ENCODE data around the gene LAIR1. TPM values are rescaled to one million over a fixed set of nuclear protein-coding genes. Genes with fewer than 3 reads are reported as not detected.

LAIR1 gene
- total RNA-seq, 1 experiment from 2014 or later = not detected

- no peaks in the 10 kb centered on the region for H3K9me2 ChIP-seq (ENCODE audit: insufficient read depth)
- no peak overlapping the region for H2AFZ ChIP-seq
- H3K36me3 ChIP-seq (ENCODE audit: low read depth) = no peaks in the 10 kb centered on the region
- no peak overlapping the region for H3K4me2 ChIP-seq
- H3F3A ChIP-seq (ENCODE audit: insufficient read depth, low read depth) = no peaks in the 10 kb centered on the region
- POLR2A ChIA-PET (ENCODE audit: unreplicated experiment) = no interaction called here
- intact Hi-C loops (cut with micrococcal nuclease; ENCODE audit: unreplicated experiment) = no loop called here
- H3K27ac ChIP-seq = no peak overlapping the region
- CTCF ChIA-PET = no interaction called here
- no TSS peak for BruUV-seq (replicated peaks)
- no peak for DNase-seq
- H3K9me3 ChIP-seq (ENCODE audit: insufficient read depth, low read depth) = no peaks in the 10 kb centered on the region
- no peaks in the 10 kb centered on the region for H4K20me1 ChIP-seq (ENCODE audit: insufficient read depth)
- H3K4me3 ChIP-seq = no peak overlapping the region
- H3K27me3 ChIP-seq (ENCODE audit: insufficient read depth, low read depth) = peaks cover 91% of the 10 kb centered on the region
- TF ChIP-seq EZH2 (IDR thresholded peaks at IDR 0.05; ENCODE audit: low read depth) (no peak), CTCF (conservative IDR thresholded peaks at IDR 0.05) (no peak)
- no peaks in the 10 kb centered on the region for H3K4me1 ChIP-seq (replicated peaks; ENCODE audit: insufficient read depth)
- no peaks in the 10 kb centered on the region for H3K79me2 ChIP-seq (ENCODE audit: low read depth)
Measured at GRCh38 chr19:54317965-54318240, 46.8 kb downstream of the LAIR1 start.

GRCh38 chr19:54317108-54317964 is 47.4 kb downstream of the LAIR1 start:
- no peaks in the 10 kb centered on the region for H3K79me2 ChIP-seq (ENCODE audit: low read depth)
- H4K20me1 ChIP-seq (ENCODE audit: insufficient read depth) = no peaks in the 10 kb centered on the region
- no peaks in the 10 kb centered on the region for H3K4me1 ChIP-seq (replicated peaks; ENCODE audit: insufficient read depth)
- no peaks in the 10 kb centered on the region for H3F3A ChIP-seq (ENCODE audit: insufficient read depth, low read depth)
- POLR2A ChIA-PET (ENCODE audit: unreplicated experiment) = no interaction called here
- H3K27ac ChIP-seq = no peak overlapping the region
- TF ChIP-seq CTCF (conservative IDR thresholded peaks at IDR 0.05) (no peak), EZH2 (IDR thresholded peaks at IDR 0.05; ENCODE audit: low read depth) (no peak)
- DNase-seq = no peak
- H3K9me3 ChIP-seq (ENCODE audit: insufficient read depth, low read depth) = no peaks in the 10 kb centered on the region
- no TSS peak for BruUV-seq (replicated peaks)
- CTCF ChIA-PET = interaction anchor here (0.6 kb wide), 1 partner anchor 200 kb away, joined by 3 read pairs; no protein-coding TSS in a partner anchor
- no peak overlapping the region for H3K4me2 ChIP-seq
- no peak overlapping the region for H3K4me3 ChIP-seq
- intact Hi-C loops (cut with micrococcal nuclease; ENCODE audit: unreplicated experiment) = no loop called here
- no peaks in the 10 kb centered on the region for H3K9me2 ChIP-seq (ENCODE audit: insufficient read depth)
- peaks cover 97% of the 10 kb centered on the region for H3K27me3 ChIP-seq (ENCODE audit: insufficient read depth, low read depth)
- H3K36me3 ChIP-seq (ENCODE audit: low read depth) = no peaks in the 10 kb centered on the region
- H2AFZ ChIP-seq = no peak overlapping the region

- Histone ChIP-seq H3K27me3 (ENCODE audit: insufficient read depth, low read depth) (peaks cover 97% of the 10 kb centered on the region), H3K79me2 (ENCODE audit: low read depth) (no peaks in the 10 kb centered on the region), H3K4me1 (replicated peaks; ENCODE audit: insufficient read depth) (no peaks in the 10 kb centered on the region), H2AFZ (no peak overlapping the region), H3K9me2 (ENCODE audit: insufficient read depth) (no peaks in the 10 kb centered on the region), H3K4me3 (no peak overlapping the region), H3F3A (ENCODE audit: insufficient read depth, low read depth) (no peaks in the 10 kb centered on the region), H3K27ac (no peak overlapping the region), H4K20me1 (ENCODE audit: insufficient read depth) (no peaks in the 10 kb centered on the region), H3K36me3 (ENCODE audit: low read depth) (no peaks in the 10 kb centered on the region), H3K4me2 (no peak overlapping the region), H3K9me3 (ENCODE audit: insufficient read depth, low read depth) (no peaks in the 10 kb centered on the region)
- POLR2A ChIA-PET (ENCODE audit: unreplicated experiment) = no interaction called here
- no peak for TF ChIP-seq CTCF (conservative IDR thresholded peaks at IDR 0.05)
- TF ChIP-seq EZH2 (IDR thresholded peaks at IDR 0.05; ENCODE audit: low read depth) = no peak
- CTCF ChIA-PET = interaction anchor here (0.6 kb wide), 1 partner anchor 200 kb away, joined by 3 read pairs; no protein-coding TSS in a partner anchor
- no TSS peak for BruUV-seq (replicated peaks)
- intact Hi-C loops (cut with micrococcal nuclease; ENCODE audit: unreplicated experiment) = no loop called here
- no peak for DNase-seq
Measured at GRCh38 chr19:54316746-54317107, 48.0 kb downstream of the LAIR1 start.

Measured in PC-9 (cell line).